Left ventricle myocardium inferior (tissue), 1 donor: Measurements from ENCODE around the gene AJAP1. TPM values are rescaled to one million over a fixed set of nuclear protein-coding genes. Genes with fewer than 3 reads are reported as not detected.

ENCODE experiments used
- DNase-seq: peaks from one replicate; pipeline ENCODE4 v3.0.0-alpha.2; 2020
- H3K27ac ChIP-seq: fragments of 200-600 bp; replicated peaks from 2 replicates; pipeline ENCODE4 v1.8.0; 2021
- H3K27me3 ChIP-seq: fragments of 200-600 bp; 2 replicates; pipeline ENCODE4 v1.8.0; 2021; ENCODE audit warnings: low read depth
- H3K36me3 ChIP-seq: fragments of 200-600 bp; 2 replicates; pipeline ENCODE4 v1.8.0; 2021
- H3K4me1 ChIP-seq: fragments of 200-600 bp; 2 replicates; pipeline ENCODE4 v1.8.0; 2021
- H3K4me3 ChIP-seq: fragments of 200-600 bp; 2 replicates; pipeline ENCODE4 v1.8.0; 2021; ENCODE audit warnings: mild to moderate bottlenecking, moderate library complexity
- H3K9me3 ChIP-seq: fragments of 200-600 bp; replicated peaks from 2 replicates; pipeline ENCODE4 v1.8.0; 2021
- CTCF ChIP-seq: fragments of 200-600 bp; IDR thresholded peaks from 2 replicates; pipeline ENCODE4 v1.8.0; 2021; ENCODE audit warnings: antibody characterized with exemption, mild to moderate bottlenecking, borderline replicate concordance
- intact Hi-C: fragments of 100-400 bp; cut with micrococcal nuclease; formaldehyde crosslinking; loops from one replicate; pipeline ENCODE4 v1.11.0; 2022
- total RNA-seq: library from RNA; stranded (reverse); fragmentation: NEBNext Ultra II Directional; extraction: Animal tissue kit (Norgen Biotek cat#: 25700); gene quantifications from one replicate; pipeline ENCODE4 v1.2.1, GENCODE V29; 2021
- donor health status: DM: no; HTN: yes; CAD: no; lungs with severe emphysema.

Gene AJAP1
- total RNA-seq, 1 donor from 2014 or later = 0.16 TPM

GRCh38 chr1:4626061-4626460, 28.3 kb upstream of the AJAP1 start:
- Histone ChIP-seq H3K4me3 (no peak overlapping the region), H3K36me3 (no peaks in the 10 kb centered on the region), H3K27ac (no peak overlapping the region), H3K4me1 (peaks cover 4% of the 10 kb centered on the region), H3K27me3 (peaks cover 94% of the 10 kb centered on the region), H3K9me3 (no peaks in the 10 kb centered on the region)
- DNase-seq = no peak
- intact Hi-C loops = no loop called here
- no peak for TF ChIP-seq CTCF

DNA sequence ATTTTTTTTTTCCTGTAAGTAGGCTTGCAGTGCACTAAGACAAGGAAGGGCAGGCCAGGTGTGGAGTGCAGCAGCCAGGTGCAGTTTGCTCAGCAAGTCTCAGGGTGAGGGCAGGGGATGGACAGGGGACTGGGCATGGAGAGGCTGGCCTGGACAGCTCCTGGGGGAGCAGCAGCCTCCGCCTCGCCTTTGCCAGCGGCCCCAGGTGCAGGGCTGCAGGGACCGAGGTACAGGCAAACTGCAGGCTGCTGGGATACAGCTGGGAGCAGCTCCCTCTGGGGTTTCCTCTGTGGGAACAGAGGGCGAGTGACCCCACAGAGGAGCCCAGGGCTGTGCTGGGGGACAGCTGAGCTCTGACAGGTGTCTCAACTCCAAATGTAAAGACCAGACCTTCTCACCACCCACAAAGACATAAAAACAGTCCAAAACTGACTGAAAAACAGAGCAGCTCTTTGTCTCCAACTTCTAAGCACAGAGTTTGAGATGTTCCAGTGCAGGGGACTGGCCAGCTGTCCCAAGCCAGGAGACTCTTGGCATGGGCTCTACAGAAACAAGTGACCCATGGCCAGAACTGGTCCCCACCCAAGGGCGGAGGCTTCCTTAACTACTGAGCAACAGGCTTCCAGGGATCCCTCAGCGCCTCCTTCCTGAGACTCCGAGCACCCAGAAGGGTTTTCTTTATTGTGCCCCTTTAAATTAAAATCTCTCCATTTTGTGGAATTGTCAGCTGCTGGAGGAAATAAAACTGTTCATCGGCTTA, 27.7 kb upstream of the AJAP1 start:
- Histone ChIP-seq H3K27me3 (peaks cover 96% of the 10 kb centered on the region), H3K4me3 (no peak overlapping the region), H3K4me1 (peaks cover 4% of the 10 kb centered on the region), H3K36me3 (no peaks in the 10 kb centered on the region), H3K9me3 (no peaks in the 10 kb centered on the region), H3K27ac (no peak overlapping the region)
- intact Hi-C loops = no loop called here
- TF ChIP-seq CTCF = no peak
- peak; percentile 24 for DNase-seq

DNA sequence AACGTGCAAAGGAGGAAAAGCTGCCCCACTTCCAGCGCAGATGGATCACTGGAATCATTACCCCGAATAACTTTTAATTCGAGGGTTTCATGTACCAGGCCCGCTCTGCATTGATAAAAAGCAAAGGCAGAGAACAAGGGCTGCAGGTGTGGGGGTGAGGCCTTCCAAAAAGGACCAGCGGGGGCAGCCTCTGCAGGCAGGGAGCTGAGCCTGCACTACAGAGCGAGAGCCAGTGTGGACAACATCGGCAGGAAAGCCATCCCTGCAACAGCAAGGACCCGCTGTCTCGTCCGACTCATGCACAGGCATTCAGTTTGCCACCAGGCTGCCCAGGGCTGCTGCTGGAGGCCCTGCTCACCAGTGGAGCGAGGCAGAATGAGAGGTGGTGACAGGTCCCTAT, 27.1 kb upstream of the AJAP1 start:
- H3K27ac ChIP-seq = no peak overlapping the region
- H3K4me1 ChIP-seq = peaks cover 4% of the 10 kb centered on the region
- H3K27me3 ChIP-seq = peaks cover 96% of the 10 kb centered on the region
- no peak for TF ChIP-seq CTCF
- no peak overlapping the region for H3K4me3 ChIP-seq
- no peak for DNase-seq
- no peaks in the 10 kb centered on the region for H3K9me3 ChIP-seq
- no peaks in the 10 kb centered on the region for H3K36me3 ChIP-seq
- intact Hi-C loops = no loop called here

DNA sequence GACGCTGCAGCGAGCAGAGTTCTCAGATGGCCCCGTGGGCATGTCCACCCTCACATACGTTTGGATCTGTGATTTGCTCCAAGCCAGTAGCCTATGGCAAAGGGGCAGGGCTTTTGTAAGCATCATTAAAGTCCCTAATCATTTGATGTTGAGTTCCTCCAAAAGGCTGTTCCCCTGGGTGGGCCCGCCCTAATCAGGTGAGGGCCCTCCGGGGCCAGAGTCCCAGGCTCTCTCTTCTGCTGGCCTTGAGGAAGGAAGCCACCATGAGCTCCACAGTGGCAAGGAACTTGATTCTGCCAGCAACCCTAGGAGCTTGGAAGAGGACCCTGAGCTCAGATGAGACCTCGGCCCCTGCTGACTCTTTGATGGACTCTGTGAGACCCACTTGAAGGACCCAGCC, 25.4 kb upstream of the AJAP1 start:
- Histone ChIP-seq H3K4me3 (no peak overlapping the region), H3K27me3 (peaks cover 81% of the 10 kb centered on the region), H3K36me3 (no peaks in the 10 kb centered on the region), H3K27ac (no peak overlapping the region), H3K9me3 (no peaks in the 10 kb centered on the region), H3K4me1 (peaks cover 4% of the 10 kb centered on the region)
- DNase-seq = no peak
- TF ChIP-seq CTCF = no peak
- intact Hi-C loops = no loop called here

- Histone ChIP-seq H3K4me1 (peaks cover 4% of the 10 kb centered on the region), H3K27ac (no peak overlapping the region), H3K36me3 (no peaks in the 10 kb centered on the region), H3K4me3 (no peak overlapping the region), H3K9me3 (no peaks in the 10 kb centered on the region), H3K27me3 (peaks cover 74% of the 10 kb centered on the region)
- intact Hi-C loops = no loop called here
- DNase-seq = no peak
- no peak for TF ChIP-seq CTCF
Measured at GRCh38 chr1:4630561-4630960, 23.8 kb upstream of the AJAP1 start.
